Ovary (tissue), 3 donors: ENCODE results near the gene LIX1.

Experiments used
- CTCF ChIP-seq, 3 donors: fragments of 450-650 bp in 2 of 3; fragments of 200-600 bp in 1 of 3; IDR thresholded peaks; one replicate each; pipeline versions ENCODE4 v1.5.1 to v1.8.0; 2016 to 2022; ENCODE audit warnings: antibody characterized with exemption in 3 of 3, mild to moderate bottlenecking in 1 of 3
- EP300 ChIP-seq: sonication (generic); formaldehyde crosslinking; IDR thresholded peaks from one replicate; pipeline ENCODE4 v1.6.1; 2017; ENCODE audit warnings: antibody characterized with exemption
- POLR2A ChIP-seq: fragments of 450-650 bp; IDR thresholded peaks from one replicate; pipeline ENCODE4 v1.6.1; 2017; ENCODE audit warnings: antibody characterized with exemption, mild to moderate bottlenecking, moderate library complexity
- donor health status: DM: no; HTN: no; CAD: no.

GRCh38 chr5:97162045-97162444 is 19.6 kb upstream of the LIX1 start:
- TF ChIP-seq CTCF (IDR thresholded peaks at IDR 0.05) (peak; percentile 68 to 78 (median 71)), POLR2A (no peak), EP300 (no peak)
